ENCODE results near the gene RANGAP1. TPM values are rescaled to one million over a fixed set of nuclear protein-coding genes. Genes with fewer than 3 reads are reported as not detected.

RANGAP1 gene
- total and polyA plus RNA-seq, 12 donors, result 23.2 to 90.3 (median 31.4) TPM

DNA sequence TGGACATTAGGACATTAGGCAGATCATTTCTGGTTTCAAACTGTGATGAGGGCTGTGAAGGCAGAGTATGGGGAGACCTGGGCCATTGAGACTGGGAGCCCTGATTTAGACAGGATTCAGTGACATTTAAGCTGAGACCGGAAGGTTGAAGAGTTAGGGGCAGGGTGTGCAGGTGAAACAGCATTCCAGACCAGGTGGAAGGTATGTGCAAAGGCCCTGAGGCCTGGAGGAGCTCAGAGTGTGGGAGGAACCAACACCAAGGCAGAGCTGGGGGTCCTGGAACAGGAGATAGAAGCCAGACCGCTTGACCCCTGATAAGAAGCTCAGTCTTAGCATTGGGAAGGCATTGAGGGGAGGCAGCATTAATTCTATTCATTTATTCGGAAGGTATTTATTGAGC is 47.8 kb upstream of the RANGAP1 start:
- H3K27me3 ChIP-seq, result no peaks in the 10 kb centered on the region
- ATAC-seq (no peak), DNase-seq (no peak)
- peak overlapping the region in 2 of 10 donors; percentile 56 to 59 for H3K27ac ChIP-seq
- intact Hi-C loops (cut with DNase I), result no loop called here
- no peak overlapping the region for H3K4me3 ChIP-seq
- H3K36me3 ChIP-seq, result peaks cover 0 to 86% (median 34%) of the 10 kb centered on the region in 9 donors
- TF ChIP-seq, protein P1, sequence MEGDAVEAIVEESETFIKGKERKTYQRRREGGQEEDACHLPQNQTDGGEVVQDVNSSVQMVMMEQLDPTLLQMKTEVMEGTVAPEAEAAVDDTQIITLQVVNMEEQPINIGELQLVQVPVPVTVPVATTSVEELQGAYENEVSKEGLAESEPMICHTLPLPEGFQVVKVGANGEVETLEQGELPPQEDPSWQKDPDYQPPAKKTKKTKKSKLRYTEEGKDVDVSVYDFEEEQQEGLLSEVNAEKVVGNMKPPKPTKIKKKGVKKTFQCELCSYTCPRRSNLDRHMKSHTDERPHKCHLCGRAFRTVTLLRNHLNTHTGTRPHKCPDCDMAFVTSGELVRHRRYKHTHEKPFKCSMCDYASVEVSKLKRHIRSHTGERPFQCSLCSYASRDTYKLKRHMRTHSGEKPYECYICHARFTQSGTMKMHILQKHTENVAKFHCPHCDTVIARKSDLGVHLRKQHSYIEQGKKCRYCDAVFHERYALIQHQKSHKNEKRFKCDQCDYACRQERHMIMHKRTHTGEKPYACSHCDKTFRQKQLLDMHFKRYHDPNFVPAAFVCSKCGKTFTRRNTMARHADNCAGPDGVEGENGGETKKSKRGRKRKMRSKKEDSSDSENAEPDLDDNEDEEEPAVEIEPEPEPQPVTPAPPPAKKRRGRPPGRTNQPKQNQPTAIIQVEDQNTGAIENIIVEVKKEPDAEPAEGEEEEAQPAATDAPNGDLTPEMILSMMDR (IDR thresholded peaks at IDR 0.05), result no peak
- peaks cover 0 to 20% (median 6%) of the 10 kb centered on the region in 9 donors for H3K4me1 ChIP-seq
- WGBS, 2 donors, result 88 to 95% methylated on average over 3 of the region's 3 CpGs
- no peaks in the 10 kb centered on the region for H3K9me3 ChIP-seq

DNA sequence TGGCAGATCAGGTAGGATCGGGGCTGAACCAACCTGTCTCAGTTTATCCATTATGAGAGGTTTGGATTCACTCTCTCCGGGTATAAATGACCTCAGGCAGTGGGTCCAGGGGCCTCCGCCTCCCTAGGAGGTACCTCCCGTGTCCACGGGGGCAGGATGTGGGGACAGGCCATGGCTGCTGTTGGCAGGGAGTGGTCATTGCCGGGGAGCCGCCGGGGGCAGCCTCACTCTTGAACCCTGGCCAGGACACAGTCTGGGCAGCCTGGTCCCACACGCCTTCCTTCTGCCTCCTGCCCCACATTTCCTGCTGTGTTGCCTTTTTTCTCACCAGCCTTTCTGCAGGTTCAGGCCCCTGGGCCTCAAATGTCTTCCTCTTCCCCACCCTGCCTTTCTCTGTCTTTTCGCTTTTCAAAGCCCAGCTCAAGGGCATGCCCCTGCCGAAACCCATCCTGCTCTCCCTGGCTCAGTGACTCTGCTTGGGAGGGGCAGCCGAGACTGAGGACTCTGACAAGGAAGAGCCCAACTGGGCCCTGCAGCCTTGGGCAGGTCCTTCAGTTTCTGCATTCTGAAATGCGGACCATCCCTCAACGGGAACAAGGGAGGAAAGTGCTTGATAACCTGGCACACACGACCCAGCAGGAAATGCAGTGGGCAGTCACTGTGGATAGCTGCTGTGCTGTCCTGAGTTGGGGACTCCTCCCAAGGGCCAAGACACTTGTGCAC is 46.4 kb upstream of the RANGAP1 start:
- H3K9me3 ChIP-seq, result no peaks in the 10 kb centered on the region
- H3K36me3 ChIP-seq, result peaks cover 0 to 95% (median 48%) of the 10 kb centered on the region in 9 donors
- intact Hi-C loops (cut with DNase I), result no loop called here
- H3K4me3 ChIP-seq, result no peak overlapping the region
- ATAC-seq, result no peak
- H3K27me3 ChIP-seq, result no peaks in the 10 kb centered on the region
- TF ChIP-seq, protein P1 (IDR thresholded peaks at IDR 0.05), result no peak
- WGBS, 2 donors, result 88 to 90% methylated on average over 15 of the region's 15 CpGs
- no peak for DNase-seq
- no peak overlapping the region for H3K27ac ChIP-seq
- H3K4me1 ChIP-seq, result peaks cover 0 to 20% (median 6%) of the 10 kb centered on the region in 9 donors

DNA sequence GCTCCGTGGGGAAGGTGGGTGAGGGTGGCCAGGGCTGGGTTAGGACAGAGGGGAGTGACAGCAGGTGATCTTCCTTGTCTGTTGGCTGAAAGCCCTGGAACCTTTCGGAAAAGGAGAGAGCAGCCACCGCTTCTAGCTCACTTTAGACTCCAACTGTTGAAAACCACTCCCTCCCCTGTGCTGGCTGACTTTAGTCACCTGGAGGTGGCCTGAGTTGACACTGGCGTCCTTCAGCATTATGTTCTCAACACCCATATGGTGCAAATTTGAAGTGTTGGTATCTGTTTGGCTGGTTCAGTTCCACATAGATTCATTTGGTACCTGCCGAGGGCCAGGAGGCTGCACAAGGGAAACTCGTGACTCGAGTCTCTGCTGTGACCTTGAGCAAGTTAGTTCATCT is 44.2 kb upstream of the RANGAP1 start:
- no peak for ATAC-seq
- peaks cover 0 to 98% (median 66%) of the 10 kb centered on the region in 9 donors for H3K36me3 ChIP-seq
- H3K9me3 ChIP-seq, result no peaks in the 10 kb centered on the region
- no peak overlapping the region for H3K27ac ChIP-seq
- WGBS, 2 donors, result 72 to 76% methylated on average over 7 of the region's 7 CpGs
- H3K4me3 ChIP-seq, result no peak overlapping the region
- peaks cover 0 to 14% (median 6%) of the 10 kb centered on the region in 9 donors for H3K4me1 ChIP-seq
- H3K27me3 ChIP-seq, result no peaks in the 10 kb centered on the region
- TF ChIP-seq, protein P1 (IDR thresholded peaks at IDR 0.05), result no peak
- no peak for DNase-seq
- intact Hi-C loops (cut with DNase I), result no loop called here

DNA sequence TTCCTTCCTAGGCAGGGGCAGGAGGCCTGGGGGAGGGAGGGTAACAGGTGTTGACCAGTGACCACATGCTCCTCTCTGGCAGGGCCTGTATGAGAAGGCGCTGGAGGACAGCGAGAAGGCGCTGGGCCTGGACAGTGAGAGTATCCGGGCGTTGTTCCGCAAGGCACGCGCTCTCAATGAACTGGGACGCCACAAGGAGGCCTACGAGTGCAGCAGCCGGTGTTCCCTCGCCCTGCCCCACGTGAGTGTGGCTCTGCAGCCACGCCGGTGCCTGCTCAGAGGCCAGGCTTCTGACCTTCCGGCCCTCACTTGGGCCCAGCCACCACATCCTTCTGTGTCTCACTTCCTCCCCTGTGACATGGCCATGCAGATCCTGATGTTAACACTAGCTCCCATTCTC is 41.1 kb upstream of the RANGAP1 start:
- Histone ChIP-seq H3K27ac (peak overlapping the region in 1 of 10 donors; percentile 10), H3K9me3 (no peaks in the 10 kb centered on the region), H3K27me3 (no peaks in the 10 kb centered on the region), H3K4me1 (no peaks in the 10 kb centered on the region), H3K4me3 (no peak overlapping the region), H3K36me3 (peaks cover 0 to 95% (median 59%) of the 10 kb centered on the region in 9 donors)
- ATAC-seq, result peak in 6 of 8 donors; percentile 39 to 67 (median 57)
- intact Hi-C loops (cut with DNase I), result no loop called here
- TF ChIP-seq, protein P1 (IDR thresholded peaks at IDR 0.05), result no peak
- DNase-seq, result no peak
- 69 to 83% methylated on average over 16 of the region's 16 CpGs for WGBS, 2 donors

Measured in heart right ventricle (tissue), 16 donors.